GM23248 (cell line): Measurements from ENCODE around the gene LYST.

Experiments used
- EZH2 ChIP-seq: fragments of 200-600 bp; sonication (generic); IDR thresholded peaks from 2 replicates; pipeline ENCODE4 v1.6.1; 2018; ENCODE audit warnings: antibody characterized with exemption, mild to moderate bottlenecking; ENCODE audit not compliant: insufficient read depth, poor library complexity, severe bottlenecking
- EZH2phosphoT487 ChIP-seq: fragments of 200-600 bp; sonication (generic); IDR thresholded peaks from 2 replicates; pipeline ENCODE4 v1.6.1; 2018; ENCODE audit warnings: antibody characterized with exemption, moderate library complexity, mild to moderate bottlenecking, low read depth; ENCODE audit not compliant: insufficient read depth

- no peak for TF ChIP-seq EZH2
- no peak for TF ChIP-seq EZH2phosphoT487
Observed at GRCh38 chr1:235652364-235652763, 214.3 kb downstream of the LYST start.
